ENCODE data around the gene TMEM50A. TPM values are rescaled to one million over a fixed set of nuclear protein-coding genes. Genes with fewer than 3 reads are reported as not detected.
A peak's percentile ranks its signal among the peaks of the same experiment; 100 is the strongest.
"Not testable (repeated sequence)": the region's sequence is repeated elsewhere in the genome, so short reads cannot be mapped to it uniquely, and the experiment has no call there.

TMEM50A gene
- 73.6 TPM for polyA plus RNA-seq (2013, experiment 1 of 2)
- 81.1 TPM for polyA plus RNA-seq (2013, experiment 2 of 2)

GRCh38 chr1:25338188-25338981 lies at the start of gene TMEM50A:
Gene TMEM50A (plus strand): TSS chr1:25338334. CDS start chr1:25340487, 2,153 bp downstream.
- WGBS, result under 1% methylated on average over 67 of the region's 75 CpGs
- Histone ChIP-seq H3K4me1 (ENCODE audit: insufficient read depth, low read length) (peaks cover 7% of the 10 kb centered on the region; the same call in 1 of the 2 replicates), H3K9ac (ENCODE audit: low read depth, low read length) (peak within 1 kb of the TSS; percentile 88), H3K36me3 (ENCODE audit: insufficient read depth, low read length) (peaks cover 12% of the 10 kb centered on the region), H3K9me3 (ENCODE audit: insufficient read depth, low read depth, low read length) (no peaks in the 10 kb centered on the region), H3K4me3 (ENCODE audit: low read length) (peak within 1 kb of the TSS; percentile 95), H3K27ac (ENCODE audit: low read depth, low read length) (peak within 1 kb of the TSS; percentile 96), H3K27me3 (ENCODE audit: insufficient read depth, low read length) (no peaks in the 10 kb centered on the region)

- not testable (repeated sequence) for H3K4me1 ChIP-seq (ENCODE audit: insufficient read depth, low read length); H3K9ac ChIP-seq (ENCODE audit: low read depth, low read length); H3K4me3 ChIP-seq (ENCODE audit: low read length); H3K27me3 ChIP-seq (ENCODE audit: insufficient read depth, low read length); H3K36me3 ChIP-seq (ENCODE audit: insufficient read depth, low read length); H3K9me3 ChIP-seq (ENCODE audit: insufficient read depth, low read depth, low read length); H3K27ac ChIP-seq (ENCODE audit: low read depth, low read length)
- 81% methylated on average over 2 of the region's 8 CpGs for WGBS
These were observed 49.5 kb upstream of the TMEM50A start for GRCh38 chr1:25288573-25289101.

GRCh38 chr1:25290043-25290442 lies 48.1 kb upstream of the TMEM50A start:
- WGBS, result 15% methylated on average over 3 of the region's 6 CpGs
- H3K27ac ChIP-seq (ENCODE audit: low read depth, low read length); H3K4me3 ChIP-seq (ENCODE audit: low read length): not testable (repeated sequence)

GRCh38 chr1:25293426-25293825 lies 44.7 kb upstream of the TMEM50A start:
- not testable (repeated sequence) for H3K9me3 ChIP-seq (ENCODE audit: insufficient read depth, low read depth, low read length); H3K4me1 ChIP-seq (ENCODE audit: insufficient read depth, low read length); H3K4me3 ChIP-seq (ENCODE audit: low read length); H3K27me3 ChIP-seq (ENCODE audit: insufficient read depth, low read length); H3K9ac ChIP-seq (ENCODE audit: low read depth, low read length); H3K27ac ChIP-seq (ENCODE audit: low read depth, low read length); H3K36me3 ChIP-seq (ENCODE audit: insufficient read depth, low read length)
- no CpG with 5 or more reads among the region's 2 CpGs for WGBS

More at GRCh38 chr1:25290043-25290442, 48.1 kb upstream of the TMEM50A start:
- H3K27me3 ChIP-seq (ENCODE audit: insufficient read depth, low read length); H3K9me3 ChIP-seq (ENCODE audit: insufficient read depth, low read depth, low read length); H3K36me3 ChIP-seq (ENCODE audit: insufficient read depth, low read length); H3K9ac ChIP-seq (ENCODE audit: low read depth, low read length); H3K4me1 ChIP-seq (ENCODE audit: insufficient read depth, low read length): not testable (repeated sequence)

GRCh38 chr1:25294889-25295826 lies 43.0 kb upstream of the TMEM50A start:
- H3K27ac ChIP-seq (ENCODE audit: low read depth, low read length); H3K27me3 ChIP-seq (ENCODE audit: insufficient read depth, low read length); H3K9ac ChIP-seq (ENCODE audit: low read depth, low read length); H3K36me3 ChIP-seq (ENCODE audit: insufficient read depth, low read length); H3K4me3 ChIP-seq (ENCODE audit: low read length); H3K9me3 ChIP-seq (ENCODE audit: insufficient read depth, low read depth, low read length); H3K4me1 ChIP-seq (ENCODE audit: insufficient read depth, low read length): not testable (repeated sequence)
- WGBS, result 76% methylated on average over 6 of the region's 14 CpGs

GRCh38 chr1:25296501-25296900 lies 41.6 kb upstream of the TMEM50A start:
- not testable (repeated sequence) for H3K27me3 ChIP-seq (ENCODE audit: insufficient read depth, low read length); H3K9ac ChIP-seq (ENCODE audit: low read depth, low read length); H3K9me3 ChIP-seq (ENCODE audit: insufficient read depth, low read depth, low read length); H3K4me3 ChIP-seq (ENCODE audit: low read length); H3K27ac ChIP-seq (ENCODE audit: low read depth, low read length); H3K4me1 ChIP-seq (ENCODE audit: insufficient read depth, low read length); H3K36me3 ChIP-seq (ENCODE audit: insufficient read depth, low read length)
- WGBS, result 85% methylated on average over 4 of the region's 8 CpGs

- not testable (repeated sequence) for H3K9me3 ChIP-seq (ENCODE audit: insufficient read depth, low read depth, low read length); H3K36me3 ChIP-seq (ENCODE audit: insufficient read depth, low read length); H3K27ac ChIP-seq (ENCODE audit: low read depth, low read length); H3K4me1 ChIP-seq (ENCODE audit: insufficient read depth, low read length); H3K4me3 ChIP-seq (ENCODE audit: low read length); H3K9ac ChIP-seq (ENCODE audit: low read depth, low read length); H3K27me3 ChIP-seq (ENCODE audit: insufficient read depth, low read length)
- WGBS, result 94% methylated on average over 9 of the region's 9 CpGs
These were observed 37.4 kb upstream of the TMEM50A start for GRCh38 chr1:25300729-25301128.

- H3K4me3 ChIP-seq (ENCODE audit: low read length); H3K27ac ChIP-seq (ENCODE audit: low read depth, low read length); H3K9me3 ChIP-seq (ENCODE audit: insufficient read depth, low read depth, low read length); H3K27me3 ChIP-seq (ENCODE audit: insufficient read depth, low read length); H3K9ac ChIP-seq (ENCODE audit: low read depth, low read length); H3K36me3 ChIP-seq (ENCODE audit: insufficient read depth, low read length); H3K4me1 ChIP-seq (ENCODE audit: insufficient read depth, low read length): not testable (repeated sequence)
- 95% methylated on average over 2 of the region's 3 CpGs for WGBS
These were observed 35.8 kb upstream of the TMEM50A start for GRCh38 chr1:25302330-25302729.

GRCh38 chr1:25304936-25305335 lies 33.2 kb upstream of the TMEM50A start:
- not testable (repeated sequence) for H3K9me3 ChIP-seq (ENCODE audit: insufficient read depth, low read depth, low read length); H3K27ac ChIP-seq (ENCODE audit: low read depth, low read length); H3K27me3 ChIP-seq (ENCODE audit: insufficient read depth, low read length); H3K4me3 ChIP-seq (ENCODE audit: low read length); H3K4me1 ChIP-seq (ENCODE audit: insufficient read depth, low read length); H3K36me3 ChIP-seq (ENCODE audit: insufficient read depth, low read length); H3K9ac ChIP-seq (ENCODE audit: low read depth, low read length)
- WGBS, result 92% methylated on average over 4 of the region's 4 CpGs

GRCh38 chr1:25308168-25308567 lies 30.0 kb upstream of the TMEM50A start:
- not testable (repeated sequence) for H3K27ac ChIP-seq (ENCODE audit: low read depth, low read length); H3K9me3 ChIP-seq (ENCODE audit: insufficient read depth, low read depth, low read length); H3K36me3 ChIP-seq (ENCODE audit: insufficient read depth, low read length); H3K27me3 ChIP-seq (ENCODE audit: insufficient read depth, low read length); H3K4me1 ChIP-seq (ENCODE audit: insufficient read depth, low read length); H3K4me3 ChIP-seq (ENCODE audit: low read length); H3K9ac ChIP-seq (ENCODE audit: low read depth, low read length)
- no CpG with 5 or more reads among the region's 1 CpG for WGBS

- WGBS, result 88% methylated on average over 1 of the region's 1 CpG
- H3K9ac ChIP-seq (ENCODE audit: low read depth, low read length); H3K27ac ChIP-seq (ENCODE audit: low read depth, low read length): not testable (repeated sequence)
These were observed 29.0 kb upstream of the TMEM50A start for GRCh38 chr1:25309085-25309484.

More at GRCh38 chr1:25309085-25309484, 29.0 kb upstream of the TMEM50A start:
- not testable (repeated sequence) for H3K27me3 ChIP-seq (ENCODE audit: insufficient read depth, low read length); H3K4me1 ChIP-seq (ENCODE audit: insufficient read depth, low read length); H3K36me3 ChIP-seq (ENCODE audit: insufficient read depth, low read length); H3K4me3 ChIP-seq (ENCODE audit: low read length); H3K9me3 ChIP-seq (ENCODE audit: insufficient read depth, low read depth, low read length)

Measured in HUES64 (cell line).